CD4-positive, CD25-positive, alpha-beta regulatory T cell (primary cell): Measurements from ENCODE around the gene DPEP1. TPM values are rescaled to one million over a fixed set of nuclear protein-coding genes. Genes with fewer than 3 reads are reported as not detected.
A peak's percentile ranks its signal among the peaks of the same experiment; 100 is the strongest.

ENCODE experiments used
- ATAC-seq, 2 donors: fragments of 150-1000 bp; cut with Tn5 transposase; one replicate each; pipeline ENCODE4 v1.10.0; 2021; ENCODE audit warnings: low read depth in 2 of 2, moderate number of reproducible peaks in 2 of 2, moderate library complexity in 1 of 2
- DNase-seq, 3 donors: peaks; one replicate each; pipeline versions ENCODE4 v3.0.0 to v3.0.0-alpha.2; 2012 to 2022; ENCODE audit warnings: mixed read lengths in 1 of 3
- H3K27ac ChIP-seq: one replicate; pipeline ENCODE4 v1.7.0; 2013; ENCODE audit warnings: mild to moderate bottlenecking, low read length; ENCODE audit not compliant: insufficient read depth, poor library complexity, severe bottlenecking
- H3K27me3 ChIP-seq: one replicate; pipeline ENCODE4 v1.7.0; 2013; ENCODE audit warnings: low read length; ENCODE audit not compliant: control insufficient read depth, insufficient read depth
- H3K36me3 ChIP-seq: one replicate; pipeline ENCODE4 v1.7.0; 2013; ENCODE audit warnings: mild to moderate bottlenecking, low read length, moderate library complexity; ENCODE audit not compliant: control insufficient read depth, insufficient read depth
- H3K4me1 ChIP-seq: 2 replicates; pipeline ENCODE4 v1.7.0; 2013; ENCODE audit warnings: mild to moderate bottlenecking, low read length; ENCODE audit not compliant: insufficient read depth, control insufficient read depth, poor library complexity, severe bottlenecking
- H3K4me3 ChIP-seq: one replicate; pipeline ENCODE4 v1.7.0; 2013; ENCODE audit warnings: low read depth, mild to moderate bottlenecking, low read length, moderate library complexity
- H3K9me3 ChIP-seq, 2 experiments: 1 replicate in 1 of 2; 2 replicates in 1 of 2; pipeline ENCODE4 v1.7.0; 2013; ENCODE audit warnings: low read length in 2 of 2, mild to moderate bottlenecking in 1 of 2, moderate library complexity in 1 of 2; ENCODE audit not compliant: control insufficient read depth in 2 of 2
- H3K27ac Mint-ChIP-seq, 3 donors: one replicate each; pipeline ENCODE4 v1.8.0; 2020 to 2022; ENCODE audit warnings: mild to moderate bottlenecking in 3 of 3, mixed read lengths in 3 of 3, moderate library complexity in 2 of 3
- H3K27me3 Mint-ChIP-seq: one replicate; pipeline ENCODE4 v1.8.0; 2022; ENCODE audit warnings: mild to moderate bottlenecking, mixed read lengths
- H3K36me3 Mint-ChIP-seq: one replicate; pipeline ENCODE4 v1.8.0; 2020; ENCODE audit warnings: mixed read lengths
- H3K4me1 Mint-ChIP-seq, 4 donors: one replicate each; pipeline ENCODE4 v1.8.0; 2020 to 2022; ENCODE audit warnings: mixed read lengths in 4 of 4, mild to moderate bottlenecking in 1 of 4
- H3K4me3 Mint-ChIP-seq, 4 donors: one replicate each; pipeline ENCODE4 v1.8.0; 2020 to 2022; ENCODE audit warnings: mild to moderate bottlenecking in 4 of 4, mixed read lengths in 4 of 4, moderate library complexity in 3 of 4
- H3K9me3 Mint-ChIP-seq, 7 donors: one replicate each; pipeline ENCODE4 v1.8.0; 2020 to 2022; ENCODE audit warnings: mixed read lengths in 7 of 7, mild to moderate bottlenecking in 3 of 7, moderate library complexity in 2 of 7
- polyA plus RNA-seq, 4 donors: library from polyadenylated mRNA; unstranded; fragments of 300-500 nt; fragmentation: Illumina TruSeq; gene quantifications; one replicate each; pipeline ENCODE4 v1.2.3, GENCODE V29; 2021
- total RNA-seq: library from RNA; stranded (reverse); gene quantifications from one replicate; pipeline ENCODE4 v1.2.3, GENCODE V29; 2022

Gene DPEP1
- total and polyA plus RNA-seq, 5 donors from 2014 or later, result not detected

DNA sequence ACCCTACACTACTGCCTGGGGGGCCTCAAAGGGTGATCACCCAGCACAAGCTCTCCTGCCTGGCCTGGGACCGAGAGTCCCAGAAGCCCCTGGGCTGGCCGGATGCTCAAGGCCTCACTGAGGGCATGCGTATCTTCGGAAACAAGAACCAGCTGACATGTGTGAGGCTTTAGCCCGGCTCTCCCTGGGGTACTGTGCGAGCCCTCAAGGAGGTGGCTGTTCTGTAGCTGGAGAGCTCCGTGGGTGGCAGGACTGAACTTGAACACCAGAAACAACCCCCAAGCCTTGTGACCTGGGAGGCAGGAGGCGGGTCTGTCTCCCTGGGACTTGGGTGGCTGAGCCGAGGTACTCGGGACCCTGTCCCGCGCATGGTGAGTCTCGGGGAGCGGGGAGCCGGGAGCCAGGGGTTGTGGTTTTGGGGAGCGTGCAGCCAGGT, 7.0 kb downstream of the DPEP1 start:
- H3K27ac Mint-ChIP-seq, result no peak overlapping the region
- Histone ChIP-seq H3K9me3 (peaks cover 0 to 7% of the 10 kb centered on the region in 2 experiments), H3K36me3 (no peaks in the 10 kb centered on the region), H3K27ac (no peak overlapping the region), H3K4me1 (peaks cover 7% of the 10 kb centered on the region), H3K4me3 (no peak overlapping the region), H3K27me3 (no peaks in the 10 kb centered on the region)
- peaks cover 0 to 5% (median 0%) of the 10 kb centered on the region in 7 donors for H3K9me3 Mint-ChIP-seq
- DNase-seq (no peak), ATAC-seq (no peak)
- peaks cover 0 to 16% (median 5%) of the 10 kb centered on the region in 4 donors for H3K4me1 Mint-ChIP-seq
- H3K27me3 Mint-ChIP-seq, result peaks cover 4% of the 10 kb centered on the region
- no peaks in the 10 kb centered on the region for H3K36me3 Mint-ChIP-seq
- no peak overlapping the region for H3K4me3 Mint-ChIP-seq

DNA sequence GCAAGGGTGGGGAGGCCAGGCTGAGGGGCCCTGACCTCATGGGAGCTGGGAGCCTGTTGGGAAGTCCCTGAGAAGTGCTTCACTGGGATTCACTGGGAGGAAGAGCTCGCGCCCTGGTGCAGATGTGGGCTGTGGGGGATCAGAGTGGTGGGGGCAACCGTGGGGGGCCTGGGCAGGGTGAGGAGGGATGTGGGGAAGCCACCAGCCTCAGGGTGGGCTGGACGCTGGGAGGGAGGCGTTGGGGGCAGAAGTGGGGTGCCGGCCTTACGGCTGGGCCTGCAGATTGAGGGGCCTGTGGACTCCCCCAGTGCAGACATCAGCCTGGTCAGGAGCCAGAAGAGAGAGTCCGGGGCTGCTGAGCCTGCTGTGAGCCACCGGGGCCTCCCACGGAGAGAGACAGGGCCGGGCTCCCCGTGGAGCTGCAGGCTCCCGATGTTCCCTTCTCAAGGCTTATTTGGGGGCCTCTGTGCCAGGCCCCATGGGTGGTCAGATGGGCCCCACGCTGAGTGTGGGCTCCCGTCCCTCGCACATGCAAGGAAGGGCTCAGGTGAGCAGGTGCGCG, 7.8 kb downstream of the DPEP1 start:
- H3K36me3 ChIP-seq, result no peaks in the 10 kb centered on the region
- Mint-ChIP-seq H3K9me3 (peaks cover 0 to 5% (median 0%) of the 10 kb centered on the region in 7 donors), H3K36me3 (no peaks in the 10 kb centered on the region), H3K4me1 (peaks cover 0 to 12% (median 4%) of the 10 kb centered on the region in 4 donors), H3K4me3 (no peak overlapping the region), H3K27me3 (peaks cover 4% of the 10 kb centered on the region), H3K27ac (peak overlapping the region in 1 of 3 donors; percentile 26)
- no peaks in the 10 kb centered on the region for H3K27me3 ChIP-seq
- H3K4me3 ChIP-seq, result no peak overlapping the region
- peaks cover 0 to 7% of the 10 kb centered on the region in 2 experiments for H3K9me3 ChIP-seq
- H3K27ac ChIP-seq, result no peak overlapping the region
- H3K4me1 ChIP-seq, result peaks cover 7% of the 10 kb centered on the region
- ATAC-seq (no peak), DNase-seq (no peak)

DNA sequence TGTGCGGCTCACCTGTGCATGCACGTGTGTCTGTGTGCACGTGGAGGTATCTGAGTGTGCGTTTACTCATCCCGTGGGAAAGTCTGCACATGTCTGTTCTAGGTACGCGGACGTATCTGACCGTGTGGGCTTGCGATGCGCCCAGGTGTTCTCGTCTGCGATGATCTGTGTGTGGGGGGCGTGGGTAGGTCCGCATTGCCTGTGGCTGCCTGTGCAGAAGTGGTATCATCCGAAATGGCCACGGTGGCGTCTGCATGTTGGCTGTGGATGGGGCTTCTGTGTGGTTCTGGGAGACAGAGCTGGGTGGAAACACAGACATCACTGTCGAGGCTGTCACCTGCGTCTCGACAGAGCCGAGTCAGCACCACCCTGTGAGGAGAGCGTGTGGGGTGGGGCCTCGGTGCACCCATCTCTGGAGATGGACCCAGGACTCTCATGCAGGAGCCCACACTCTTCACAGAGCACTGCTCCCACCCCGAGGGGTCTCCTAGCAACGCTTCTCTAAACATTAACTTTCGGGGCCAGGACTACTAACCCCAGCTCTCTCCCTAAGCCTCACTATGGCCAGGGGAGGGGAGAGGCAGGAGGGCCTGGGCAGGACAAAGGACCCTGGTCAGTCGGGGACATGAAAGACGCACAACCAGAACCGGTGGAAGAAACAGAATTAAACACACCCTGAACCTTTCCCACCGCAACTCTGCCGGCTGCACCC, 8.4 kb downstream of the DPEP1 start:
- peaks cover 0 to 2% (median 0%) of the 10 kb centered on the region in 7 donors for H3K9me3 Mint-ChIP-seq
- DNase-seq (no peak), ATAC-seq (no peak)
- H3K36me3 Mint-ChIP-seq, result no peaks in the 10 kb centered on the region
- no peak overlapping the region for H3K27ac Mint-ChIP-seq
- H3K27me3 Mint-ChIP-seq, result peaks cover 4% of the 10 kb centered on the region
- Histone ChIP-seq H3K4me1 (peaks cover 3% of the 10 kb centered on the region), H3K36me3 (no peaks in the 10 kb centered on the region), H3K9me3 (peaks cover 0 to 3% of the 10 kb centered on the region in 2 experiments), H3K4me3 (no peak overlapping the region), H3K27me3 (no peaks in the 10 kb centered on the region), H3K27ac (no peak overlapping the region)
- H3K4me3 Mint-ChIP-seq, result no peak overlapping the region
- H3K4me1 Mint-ChIP-seq, result peaks cover 0 to 6% (median 3%) of the 10 kb centered on the region in 4 donors

DNA sequence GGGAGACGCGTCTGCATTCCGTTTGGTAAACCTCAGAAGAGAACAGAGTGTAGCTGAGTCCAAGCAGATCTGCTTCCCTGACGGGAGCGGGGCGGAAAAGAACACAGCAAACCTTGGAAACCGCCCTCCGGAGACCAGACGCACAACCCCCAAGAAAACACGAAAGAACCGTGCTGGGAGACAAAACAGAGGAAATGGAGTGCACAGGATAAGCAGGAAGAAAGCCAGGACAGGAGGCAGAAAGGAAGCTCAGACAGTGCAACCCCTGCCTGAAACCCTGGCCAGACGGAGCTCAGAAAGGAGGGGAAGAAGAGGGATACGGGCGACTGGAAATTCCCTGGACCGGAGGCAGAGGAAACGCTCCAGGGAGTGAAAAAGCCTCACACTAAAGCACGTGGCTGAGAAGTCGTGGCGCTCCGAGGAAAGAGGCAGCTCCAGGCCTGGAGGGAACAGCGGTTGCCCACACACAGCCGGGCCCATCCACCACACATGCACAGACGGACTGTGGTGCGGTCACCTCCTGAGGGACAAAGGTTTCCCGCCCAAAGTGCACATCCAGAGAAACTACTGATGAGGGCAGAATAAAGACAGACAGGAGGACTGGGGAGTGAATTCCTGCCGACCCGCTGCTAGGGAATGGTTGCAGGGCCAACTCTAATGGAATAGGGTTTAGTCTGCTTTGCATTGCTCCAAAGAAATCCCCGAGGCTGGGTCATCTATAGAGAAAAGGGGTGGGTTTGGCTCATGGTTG, 10.2 kb downstream of the DPEP1 start:
- H3K27me3 ChIP-seq, result no peaks in the 10 kb centered on the region
- H3K4me3 Mint-ChIP-seq, result no peak overlapping the region
- no peaks in the 10 kb centered on the region for H3K36me3 Mint-ChIP-seq
- ATAC-seq (no peak), DNase-seq (no peak)
- no peaks in the 10 kb centered on the region for H3K9me3 ChIP-seq
- H3K36me3 ChIP-seq, result no peaks in the 10 kb centered on the region
- H3K9me3 Mint-ChIP-seq, result no peaks in the 10 kb centered on the region
- no peak overlapping the region for H3K27ac ChIP-seq
- H3K27ac Mint-ChIP-seq, result peak overlapping the region in 1 of 3 donors; percentile 53
- H3K4me3 ChIP-seq, result no peak overlapping the region
- peaks cover 4% of the 10 kb centered on the region for H3K27me3 Mint-ChIP-seq
- no peaks in the 10 kb centered on the region for H3K4me1 ChIP-seq
- peaks cover 0 to 2% (median under 1%) of the 10 kb centered on the region in 4 donors for H3K4me1 Mint-ChIP-seq

DNA sequence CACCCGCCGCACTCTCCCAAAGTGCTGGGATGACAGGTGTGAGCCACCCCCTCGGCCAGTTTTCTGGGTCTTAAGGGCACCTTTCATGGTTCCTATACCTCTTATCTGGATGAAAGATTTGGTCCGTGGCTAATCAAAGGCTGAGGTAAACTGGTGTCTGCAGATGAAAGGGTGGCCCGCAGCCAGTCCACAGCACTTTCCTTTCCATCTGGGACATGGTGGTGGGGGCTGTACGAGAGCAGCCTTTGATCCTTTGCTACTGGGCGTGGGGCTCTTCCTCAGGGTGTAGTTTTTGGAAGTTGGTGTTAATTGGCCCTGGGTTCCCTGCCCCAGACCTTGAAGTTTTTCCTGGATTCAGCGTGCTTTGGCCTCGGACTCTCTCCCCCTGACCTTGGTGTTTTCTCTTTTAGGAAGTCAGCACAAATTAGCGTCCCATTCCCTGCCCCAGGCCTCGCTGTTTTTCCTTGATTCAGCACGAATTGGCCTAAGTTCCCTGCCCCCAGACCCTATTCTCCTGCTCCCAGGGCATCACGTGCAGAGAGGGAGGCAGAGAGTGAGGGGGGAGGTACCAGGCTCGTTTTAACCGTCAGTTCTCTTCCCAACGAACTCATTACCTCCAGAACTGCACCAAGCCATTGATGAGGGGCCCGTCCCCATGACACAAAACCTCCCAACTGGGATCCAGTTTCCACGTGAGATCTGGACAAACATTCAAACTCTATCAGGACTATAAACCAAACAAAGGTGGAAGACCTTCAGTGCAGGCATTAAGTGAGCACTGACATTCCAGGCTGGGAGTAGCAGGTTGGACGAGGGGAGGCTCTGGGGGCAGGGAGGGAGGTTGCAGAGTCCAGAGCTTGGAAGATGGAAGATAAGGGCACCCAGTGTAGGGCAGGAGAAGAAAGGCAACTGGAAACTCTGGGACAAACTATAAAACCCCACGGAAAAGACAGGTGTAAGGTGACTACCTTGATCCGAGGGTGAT, 11.6 kb downstream of the DPEP1 start:
- Mint-ChIP-seq H3K4me1 (peaks cover 0 to 2% (median under 1%) of the 10 kb centered on the region in 4 donors), H3K4me3 (no peak overlapping the region), H3K27me3 (peaks cover 4% of the 10 kb centered on the region), H3K27ac (no peak overlapping the region), H3K36me3 (no peaks in the 10 kb centered on the region), H3K9me3 (no peaks in the 10 kb centered on the region)
- H3K4me3 ChIP-seq, result no peak overlapping the region
- ATAC-seq, result no peak
- no peaks in the 10 kb centered on the region for H3K9me3 ChIP-seq
- no peaks in the 10 kb centered on the region for H3K4me1 ChIP-seq
- no peaks in the 10 kb centered on the region for H3K27me3 ChIP-seq
- no peaks in the 10 kb centered on the region for H3K36me3 ChIP-seq
- no peak for DNase-seq
- no peak overlapping the region for H3K27ac ChIP-seq

DNA sequence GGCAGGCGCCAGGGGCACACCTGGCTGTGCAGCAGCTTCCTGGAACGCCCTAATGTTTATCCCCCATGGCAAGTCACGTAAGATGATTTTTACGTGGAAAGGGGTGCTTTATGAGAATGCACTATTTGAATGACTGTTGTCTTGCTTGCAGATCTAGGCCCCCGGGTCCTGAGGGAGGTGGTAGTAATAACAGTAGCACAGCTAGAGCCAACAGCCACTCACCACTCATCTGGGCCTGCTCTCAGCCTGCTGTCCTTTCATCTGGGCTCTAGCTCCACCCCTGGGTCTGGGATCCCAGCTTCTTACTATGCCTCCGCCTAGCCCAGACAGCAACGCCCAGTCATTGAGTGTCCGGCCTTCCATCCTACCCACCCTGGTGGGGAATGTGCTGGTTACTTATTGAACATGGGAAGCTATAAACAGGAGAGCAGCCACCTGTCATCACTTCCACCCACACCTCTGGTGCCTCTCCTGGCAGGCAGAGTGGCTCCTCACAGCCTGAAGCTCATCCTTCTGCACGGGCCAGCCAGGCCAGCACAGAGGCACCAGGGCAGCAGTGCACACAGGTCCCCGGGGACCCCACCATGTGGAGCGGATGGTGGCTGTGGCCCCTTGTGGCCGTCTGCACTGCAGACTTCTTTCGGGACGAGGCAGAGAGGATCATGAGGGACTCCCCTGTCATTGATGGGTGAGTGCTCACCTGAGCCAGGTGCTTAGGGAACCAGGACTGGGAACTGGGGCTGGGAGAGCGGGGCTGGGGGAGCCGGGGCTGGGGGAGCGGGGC, 16.6 kb downstream of the DPEP1 start:
- no peaks in the 10 kb centered on the region for H3K27me3 ChIP-seq
- no peaks in the 10 kb centered on the region for H3K36me3 ChIP-seq
- Mint-ChIP-seq H3K27me3 (no peaks in the 10 kb centered on the region), H3K4me3 (no peak overlapping the region), H3K36me3 (no peaks in the 10 kb centered on the region), H3K4me1 (no peaks in the 10 kb centered on the region), H3K9me3 (peaks cover 0 to 1% (median 0%) of the 10 kb centered on the region in 7 donors), H3K27ac (no peak overlapping the region)
- no peak for DNase-seq
- no peak overlapping the region for H3K27ac ChIP-seq
- H3K9me3 ChIP-seq, result no peaks in the 10 kb centered on the region
- no peaks in the 10 kb centered on the region for H3K4me1 ChIP-seq
- no peak for ATAC-seq
- H3K4me3 ChIP-seq, result no peak overlapping the region
